GM18951 (cell line): ENCODE results near the gene ZNF799.
A peak's percentile ranks its signal among the peaks of the same experiment; 100 is the strongest.
"Not testable (repeated sequence)": the region's sequence is repeated elsewhere in the genome, so short reads cannot be mapped to it uniquely, and the experiment has no call there.

ENCODE experiments used
- POLR2A ChIP-seq: IDR thresholded peaks from 4 replicates; pipeline ENCODE4 v1.6.1; 2011; ENCODE audit warnings: mild to moderate bottlenecking; ENCODE audit not compliant: insufficient read length, insufficient read depth; ENCODE audit errors: extremely low read depth
- in situ Hi-C: fragments of 300-500 bp; cut with MboI; formaldehyde crosslinking; loops from one replicate; pipeline ENCODE4 v1.12.0; 2022; ENCODE audit warnings: low sequenced_read_pairs, mixed read lengths, inconsistent platforms; ENCODE audit not compliant: unreplicated experiment

The ZNF799 gene

GRCh38 chr19:12400633-12401502, at the start of gene ZNF799:
ZNF799 (minus strand) TSS chr19:12401271; CDS start chr19:12401070, 201 bp downstream.
- in situ Hi-C loops, result no loop called here
- TF ChIP-seq POLR2A, result peak; percentile 69

- TF ChIP-seq POLR2A, result no peak
- in situ Hi-C loops, result no loop called here
Observed at GRCh38 chr19:12450844-12451243, 49.8 kb upstream of the ZNF799 start.

GRCh38 chr19:12448808-12449207, 47.7 kb upstream of the ZNF799 start:
- no peak for TF ChIP-seq POLR2A
- in situ Hi-C loops, result no loop called here

- TF ChIP-seq POLR2A, result peak; percentile 70
- in situ Hi-C loops, result no loop called here
Observed at GRCh38 chr19:12440541-12441316, 39.7 kb upstream of the ZNF799 start, which contains the start of gene ZNF443. ZNF443 (minus strand) TSS chr19:12441021; CDS start chr19:12440914, 107 bp downstream.

GRCh38 chr19:12439686-12440540, 38.8 kb upstream of the ZNF799 start:
- TF ChIP-seq POLR2A, result peak; percentile 17
- in situ Hi-C loops, result loop anchor here (5.0 kb wide), 1 partner anchor 43 kb away; no protein-coding TSS in a partner anchor

- in situ Hi-C loops, result not testable (repeated sequence)
Observed at GRCh38 chr19:12430726-12431299, 29.7 kb upstream of the ZNF799 start.

- in situ Hi-C loops, result no loop called here
Observed at GRCh38 chr19:12425888-12426274, 24.8 kb upstream of the ZNF799 start.

GRCh38 chr19:12425236-12425887, 24.3 kb upstream of the ZNF799 start:
- in situ Hi-C loops, result no loop called here
- TF ChIP-seq POLR2A, result no peak

More at GRCh38 chr19:12425888-12426274, 24.8 kb upstream of the ZNF799 start:
- TF ChIP-seq POLR2A, result no peak

- in situ Hi-C loops, result not testable (repeated sequence)
Observed at GRCh38 chr19:12417273-12417672, 16.2 kb upstream of the ZNF799 start.

GRCh38 chr19:12411893-12412292, 10.8 kb upstream of the ZNF799 start:
- in situ Hi-C loops, result no loop called here
- no peak for TF ChIP-seq POLR2A

GRCh38 chr19:12399901-12400632, 1.0 kb downstream of the ZNF799 start:
- in situ Hi-C loops, result loop anchor here (5.0 kb wide), 1 partner anchor 37 kb away; no protein-coding TSS in a partner anchor
- TF ChIP-seq POLR2A, result peak; percentile 29

- in situ Hi-C loops, result not testable (repeated sequence)
Observed at GRCh38 chr19:12391148-12391547, 9.9 kb downstream of the ZNF799 start.

GRCh38 chr19:12386365-12386764, 14.7 kb downstream of the ZNF799 start:
- in situ Hi-C loops, result not testable (repeated sequence)
